NCI-H69 (cell line): ENCODE data around the gene XIAP.
"Not testable (repeated sequence)": the region's sequence is repeated elsewhere in the genome, so short reads cannot be mapped to it uniquely, and the experiment has no call there.

ENCODE experiments used
- DNase-seq: peaks from one replicate; lab custom pipeline; 2025; lab: John Stamatoyannopoulos, UW

Gene XIAP

GRCh38 chrX:123859846-123860838 is at the start of gene XIAP:
Gene XIAP, plus strand, starts transcription at chrX:123860053. Its CDS starts 25,610 bp downstream, at chrX:123885663.
- peak; percentile 93 for DNase-seq

GRCh38 chrX:123814343-123814742 is 45.5 kb upstream of the XIAP start:
- DNase-seq: no peak

- not testable (repeated sequence) for DNase-seq
Measured at GRCh38 chrX:123814934-123815394, 44.9 kb upstream of the XIAP start.

- no peak for DNase-seq
Measured at GRCh38 chrX:123817288-123817894, 42.5 kb upstream of the XIAP start.

- DNase-seq: no peak
Measured at GRCh38 chrX:123818243-123818642, 41.6 kb upstream of the XIAP start.

- DNase-seq: no peak
Measured at GRCh38 chrX:123822965-123823364, 36.9 kb upstream of the XIAP start.

GRCh38 chrX:123830309-123830708 is 29.5 kb upstream of the XIAP start:
- peak; percentile 88 for DNase-seq

GRCh38 chrX:123833387-123833786 is 26.5 kb upstream of the XIAP start:
- DNase-seq: peak; percentile 71

GRCh38 chrX:123834116-123834515 is 25.7 kb upstream of the XIAP start:
- DNase-seq: no peak

GRCh38 chrX:123835661-123836371 is 24.0 kb upstream of the XIAP start:
- DNase-seq: peak; percentile 3

GRCh38 chrX:123845129-123845528 is 14.7 kb upstream of the XIAP start:
- not testable (repeated sequence) for DNase-seq

GRCh38 chrX:123846577-123847038 is 13.2 kb upstream of the XIAP start:
- no peak for DNase-seq

- no peak for DNase-seq
Measured at GRCh38 chrX:123847056-123847455, 12.8 kb upstream of the XIAP start.

GRCh38 chrX:123849096-123849495 is 10.8 kb upstream of the XIAP start:
- no peak for DNase-seq

- DNase-seq: not testable (repeated sequence)
Measured at GRCh38 chrX:123849906-123850305, 9.9 kb upstream of the XIAP start.

GRCh38 chrX:123851079-123851478 is 8.8 kb upstream of the XIAP start:
- DNase-seq: no peak

- no peak for DNase-seq
Measured at GRCh38 chrX:123854329-123854728, 5.5 kb upstream of the XIAP start.

GRCh38 chrX:123859409-123859845 is 426 bp upstream of the XIAP start:
- DNase-seq: peak; percentile 93

- DNase-seq: peak; percentile 38
Measured at GRCh38 chrX:123860983-123861382, 1.1 kb downstream of the XIAP start.

- no peak for DNase-seq
Measured at GRCh38 chrX:123869488-123869887, 9.6 kb downstream of the XIAP start.

- DNase-seq: no peak
Measured at GRCh38 chrX:123871309-123871708, 11.5 kb downstream of the XIAP start.

- peak; percentile 6 for DNase-seq
Measured at GRCh38 chrX:123873956-123874355, 14.1 kb downstream of the XIAP start.
